HepG2 (cell line): ENCODE results near the gene SLC43A1. TPM values are rescaled to one million over a fixed set of nuclear protein-coding genes. Genes with fewer than 3 reads are reported as not detected.

Experiments
- CTCF ChIP-seq: sonication (generic); formaldehyde crosslinking; IDR thresholded peaks from 2 replicates; pipeline ENCODE4 v1.5.0; 2020; ENCODE audit warnings: mild to moderate bottlenecking, missing genetic modification reagents, moderate library complexity
- ETV6 ChIP-seq: sonication (generic); formaldehyde crosslinking; conservative IDR thresholded peaks from 2 replicates; pipeline ENCODE4 v1.4.0; 2020; ENCODE audit warnings: missing genetic modification reagents
- GABPA ChIP-seq, 2 experiments: IDR thresholded peaks; 2 replicates each; pipeline ENCODE4 v1.6.1; 2011 to 2016; ENCODE audit warnings: low read depth in 2 of 2, low read length in 1 of 2, missing biosample characterization in 1 of 2, missing genetic modification characterization in 1 of 2
- KLF15 ChIP-seq: sonication (generic); formaldehyde crosslinking; IDR thresholded peaks from 2 replicates; pipeline ENCODE4 v1.8.1; 2023; ENCODE audit warnings: borderline replicate concordance, mild to moderate bottlenecking, inconsistent platforms, missing genetic modification reagents, mixed read lengths
- MAZ ChIP-seq, 2 experiments: sonication (generic) in 1 of 2; formaldehyde crosslinking in 1 of 2; IDR thresholded peaks; 2 replicates each; pipeline versions ENCODE4 v1.5.0 to v1.6.1; 2012 to 2020; ENCODE audit warnings: low read depth in 2 of 2, mild to moderate bottlenecking in 2 of 2, borderline replicate concordance in 1 of 2, improper control_type of control experiment in 1 of 2, low read length in 1 of 2, missing genetic modification reagents in 1 of 2, moderate library complexity in 1 of 2
- MBD4 ChIP-seq: IDR thresholded peaks from 2 replicates; pipeline ENCODE4 v1.6.1; 2012; ENCODE audit warnings: low read length, inconsistent platforms, borderline replicate concordance
- NAIF1 ChIP-seq: sonication (generic); formaldehyde crosslinking; IDR thresholded peaks from 2 replicates; pipeline ENCODE4 v1.5.0; 2020; ENCODE audit warnings: mild to moderate bottlenecking, missing genetic modification reagents, borderline replicate concordance
- SMC3 ChIP-seq: IDR thresholded peaks from 2 replicates; pipeline ENCODE4 v1.6.1; 2011; ENCODE audit warnings: low read length, improper control_type of control experiment
- SMYD3 ChIP-seq: sonication (generic); formaldehyde crosslinking; IDR thresholded peaks from 2 replicates; pipeline ENCODE4 v1.8.1; 2023; ENCODE audit warnings: mild to moderate bottlenecking, missing genetic modification reagents
- SRSF4 ChIP-seq: fragments of 200-400 bp; formaldehyde crosslinking; IDR thresholded peaks from one replicate; pipeline ENCODE4 v1.6.1; 2018; ENCODE audit warnings: mild to moderate bottlenecking, low read depth, low read length, moderate library complexity; ENCODE audit not compliant: poor library complexity, severe bottlenecking
- STAG1 ChIP-seq: sonication (generic); formaldehyde crosslinking; IDR thresholded peaks from 2 replicates; pipeline ENCODE4 v1.4.0; 2020; ENCODE audit warnings: missing genetic modification reagents
- ZFP1 ChIP-seq: IDR thresholded peaks from 2 replicates; pipeline ENCODE4 v1.6.1; 2016
- ZNF17 ChIP-seq: sonication (generic); formaldehyde crosslinking; IDR thresholded peaks from 2 replicates; pipeline ENCODE4 v1.5.0; 2020; ENCODE audit warnings: mild to moderate bottlenecking, missing genetic modification reagents
- ZNF20 ChIP-seq: sonication (generic); formaldehyde crosslinking; IDR thresholded peaks from 2 replicates; pipeline ENCODE4 v1.4.0; 2020; ENCODE audit warnings: mild to moderate bottlenecking, moderate library complexity, missing genetic modification reagents
- ZNF530 ChIP-seq: sonication (generic); formaldehyde crosslinking; IDR thresholded peaks from 2 replicates; pipeline ENCODE4 v1.5.0; 2020; ENCODE audit warnings: low read depth, mild to moderate bottlenecking, missing genetic modification reagents
- ZNF674 ChIP-seq: sonication (generic); formaldehyde crosslinking; IDR thresholded peaks from 2 replicates; pipeline ENCODE4 v1.5.0; 2020; ENCODE audit warnings: low read depth, mild to moderate bottlenecking, missing genetic modification reagents
- ZNF839 ChIP-seq: sonication (generic); formaldehyde crosslinking; IDR thresholded peaks from 2 replicates; pipeline ENCODE4 v1.4.0; 2020; ENCODE audit warnings: missing genetic modification reagents, mild to moderate bottlenecking, borderline replicate concordance
- polyA plus RNA-seq, 8 experiments: library from polyadenylated mRNA; depleted of rRNA in 3 of 8; stranded (reverse) in 7 of 8; unstranded in 1 of 8; fragments of >200 nt; fragmentation: Illumina TruSeq in 4 of 8; extraction: Trizol in 4 of 8; gene quantifications; 2 replicates each; pipeline versions ENCODE4 v1.2.1 to v1.2.3, GENCODE V29; 2011 to 2016; ENCODE audit warnings: low read depth in 4 of 8, missing spikeins in 1 of 8, mixed read lengths in 1 of 8; ENCODE audit not compliant: insufficient read depth in 1 of 8
- total RNA-seq, 5 experiments: library from RNA; depleted of rRNA; stranded (reverse); fragments of >200 nt; fragmentation: Illumina TruSeq; extraction: Trizol; gene quantifications; 2 replicates each; pipeline ENCODE4 v1.2.3, GENCODE V29; 2016; ENCODE audit warnings: low read depth in 1 of 5
- TF ChIP-seq, protein P1 (sequence below): sonication (generic); formaldehyde crosslinking; IDR thresholded peaks from 2 replicates; pipeline ENCODE4 v1.5.0; 2020; ENCODE audit warnings: missing genetic modification reagents, mild to moderate bottlenecking, borderline replicate concordance
- TF ChIP-seq, protein P2 (sequence below): sonication (generic); formaldehyde crosslinking; IDR thresholded peaks from 2 replicates; pipeline ENCODE4 v1.4.0; 2020; ENCODE audit warnings: missing genetic modification reagents
- TF ChIP-seq, protein P3 (sequence below): IDR thresholded peaks from 2 replicates; pipeline ENCODE4 v1.6.1; 2012; ENCODE audit warnings: low read length, improper control_type of control experiment
- TF ChIP-seq, protein P4 (sequence below): sonication (generic); formaldehyde crosslinking; conservative IDR thresholded peaks from 2 replicates; pipeline ENCODE4 v1.5.0; 2020; ENCODE audit warnings: missing genetic modification reagents

Gene SLC43A1
- total and polyA plus RNA-seq, 2 of the 13 experiments (the other 11 are each of a cell fraction or from before 2014, with no cell fraction given) = 72.3 to 87.6 TPM

GRCh38 chr11:57527056-57527631 is 11.6 kb upstream of the SLC43A1 start (continued):
- TF ChIP-seq GABPA (IDR thresholded peaks at IDR 0.05; ENCODE audit: low read depth, low read length) (no peak), GABPA (CRISPR knock-in tag; IDR thresholded peaks at IDR 0.05; ENCODE audit: low read depth) (no peak), SRSF4 (no peak), ZNF20 (CRISPR knock-in tag) (no peak), SMC3 (peak; percentile 98), MAZ (IDR thresholded peaks at IDR 0.05; ENCODE audit: borderline replicate concordance, low read depth, low read length) (no peak), MAZ (CRISPR knock-in tag; IDR thresholded peaks at IDR 0.05; ENCODE audit: low read depth) (0 out of 2 replicates have a peak, but pooled peaks have one; percentile 19), MBD4 (no peak), ZNF530 (no peak), ETV6 (CRISPR knock-in tag) (no peak), STAG1 (CRISPR knock-in tag) (peak; percentile 98), NAIF1 (CRISPR knock-in tag) (no peak), ZNF839 (CRISPR knock-in tag) (no peak), ZNF674 (CRISPR knock-in tag) (no peak), ZNF17 (CRISPR knock-in tag) (no peak), CTCF (peak; percentile 97), SMYD3 (CRISPR knock-in tag) (no peak), ZFP1 (no peak), KLF15 (CRISPR knock-in tag) (no peak)
- TF ChIP-seq, protein P1, sequence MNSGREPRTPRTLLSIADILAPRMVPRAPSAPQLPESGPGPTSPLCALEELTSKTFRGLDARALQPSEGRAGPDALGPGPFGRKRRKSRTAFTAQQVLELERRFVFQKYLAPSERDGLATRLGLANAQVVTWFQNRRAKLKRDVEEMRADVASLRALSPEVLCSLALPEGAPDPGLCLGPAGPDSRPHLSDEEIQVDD (CRISPR knock-in tag) = no peak
- TF ChIP-seq, protein P2, sequence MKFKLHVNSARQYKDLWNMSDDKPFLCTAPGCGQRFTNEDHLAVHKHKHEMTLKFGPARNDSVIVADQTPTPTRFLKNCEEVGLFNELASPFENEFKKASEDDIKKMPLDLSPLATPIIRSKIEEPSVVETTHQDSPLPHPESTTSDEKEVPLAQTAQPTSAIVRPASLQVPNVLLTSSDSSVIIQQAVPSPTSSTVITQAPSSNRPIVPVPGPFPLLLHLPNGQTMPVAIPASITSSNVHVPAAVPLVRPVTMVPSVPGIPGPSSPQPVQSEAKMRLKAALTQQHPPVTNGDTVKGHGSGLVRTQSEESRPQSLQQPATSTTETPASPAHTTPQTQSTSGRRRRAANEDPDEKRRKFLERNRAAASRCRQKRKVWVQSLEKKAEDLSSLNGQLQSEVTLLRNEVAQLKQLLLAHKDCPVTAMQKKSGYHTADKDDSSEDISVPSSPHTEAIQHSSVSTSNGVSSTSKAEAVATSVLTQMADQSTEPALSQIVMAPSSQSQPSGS (CRISPR knock-in tag) = 0 out of 2 replicates have a peak, but pooled peaks have one; percentile 41
- TF ChIP-seq, protein P3, sequence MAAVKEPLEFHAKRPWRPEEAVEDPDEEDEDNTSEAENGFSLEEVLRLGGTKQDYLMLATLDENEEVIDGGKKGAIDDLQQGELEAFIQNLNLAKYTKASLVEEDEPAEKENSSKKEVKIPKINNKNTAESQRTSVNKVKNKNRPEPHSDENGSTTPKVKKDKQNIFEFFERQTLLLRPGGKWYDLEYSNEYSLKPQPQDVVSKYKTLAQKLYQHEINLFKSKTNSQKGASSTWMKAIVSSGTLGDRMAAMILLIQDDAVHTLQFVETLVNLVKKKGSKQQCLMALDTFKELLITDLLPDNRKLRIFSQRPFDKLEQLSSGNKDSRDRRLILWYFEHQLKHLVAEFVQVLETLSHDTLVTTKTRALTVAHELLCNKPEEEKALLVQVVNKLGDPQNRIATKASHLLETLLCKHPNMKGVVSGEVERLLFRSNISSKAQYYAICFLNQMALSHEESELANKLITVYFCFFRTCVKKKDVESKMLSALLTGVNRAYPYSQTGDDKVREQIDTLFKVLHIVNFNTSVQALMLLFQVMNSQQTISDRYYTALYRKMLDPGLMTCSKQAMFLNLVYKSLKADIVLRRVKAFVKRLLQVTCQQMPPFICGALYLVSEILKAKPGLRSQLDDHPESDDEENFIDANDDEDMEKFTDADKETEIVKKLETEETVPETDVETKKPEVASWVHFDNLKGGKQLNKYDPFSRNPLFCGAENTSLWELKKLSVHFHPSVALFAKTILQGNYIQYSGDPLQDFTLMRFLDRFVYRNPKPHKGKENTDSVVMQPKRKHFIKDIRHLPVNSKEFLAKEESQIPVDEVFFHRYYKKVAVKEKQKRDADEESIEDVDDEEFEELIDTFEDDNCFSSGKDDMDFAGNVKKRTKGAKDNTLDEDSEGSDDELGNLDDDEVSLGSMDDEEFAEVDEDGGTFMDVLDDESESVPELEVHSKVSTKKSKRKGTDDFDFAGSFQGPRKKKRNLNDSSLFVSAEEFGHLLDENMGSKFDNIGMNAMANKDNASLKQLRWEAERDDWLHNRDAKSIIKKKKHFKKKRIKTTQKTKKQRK = no peak
- TF ChIP-seq, protein P4, sequence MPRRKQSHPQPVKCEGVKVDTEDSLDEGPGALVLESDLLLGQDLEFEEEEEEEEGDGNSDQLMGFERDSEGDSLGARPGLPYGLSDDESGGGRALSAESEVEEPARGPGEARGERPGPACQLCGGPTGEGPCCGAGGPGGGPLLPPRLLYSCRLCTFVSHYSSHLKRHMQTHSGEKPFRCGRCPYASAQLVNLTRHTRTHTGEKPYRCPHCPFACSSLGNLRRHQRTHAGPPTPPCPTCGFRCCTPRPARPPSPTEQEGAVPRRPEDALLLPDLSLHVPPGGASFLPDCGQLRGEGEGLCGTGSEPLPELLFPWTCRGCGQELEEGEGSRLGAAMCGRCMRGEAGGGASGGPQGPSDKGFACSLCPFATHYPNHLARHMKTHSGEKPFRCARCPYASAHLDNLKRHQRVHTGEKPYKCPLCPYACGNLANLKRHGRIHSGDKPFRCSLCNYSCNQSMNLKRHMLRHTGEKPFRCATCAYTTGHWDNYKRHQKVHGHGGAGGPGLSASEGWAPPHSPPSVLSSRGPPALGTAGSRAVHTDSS (CRISPR knock-in tag) = 0 out of 2 replicates have a peak, but pooled peaks have one; percentile 45
